ENCODE results near the gene UCP2.

UCP2 gene

GRCh38 chr11:74009675-74010305, 27.1 kb upstream of the UCP2 start:
- no peak for DNase-seq

GRCh38 chr11:74009230-74009547, 26.5 kb upstream of the UCP2 start:
- DNase-seq: no peak

- DNase-seq: no peak
Measured at GRCh38 chr11:74008373-74009229, 26.0 kb upstream of the UCP2 start, which contains the start of gene UCP3. TSS of gene UCP3 (minus strand) at chr11:74009085. CDS start at chr11:74007042, 2,043 bp downstream.

- DNase-seq: no peak
Measured at GRCh38 chr11:74007691-74008372, 25.2 kb upstream of the UCP2 start.

- DNase-seq: no peak
Measured at GRCh38 chr11:74006743-74007304, 24.2 kb upstream of the UCP2 start.

GRCh38 chr11:74005721-74006517, 23.3 kb upstream of the UCP2 start:
- DNase-seq: no peak

- DNase-seq: peak; percentile 76
Measured at GRCh38 chr11:74004759-74005615, 22.3 kb upstream of the UCP2 start.

- no peak for DNase-seq
Measured at GRCh38 chr11:74004046-74004695, 21.5 kb upstream of the UCP2 start.

- DNase-seq: no peak
Measured at GRCh38 chr11:74002832-74003231, 20.2 kb upstream of the UCP2 start.

- DNase-seq: no peak
Measured at GRCh38 chr11:74001822-74002286, 19.2 kb upstream of the UCP2 start.

- DNase-seq: no peak
Measured at GRCh38 chr11:74000307-74001133, 17.9 kb upstream of the UCP2 start.

- DNase-seq: no peak
Measured at GRCh38 chr11:73999581-74000306, 17.1 kb upstream of the UCP2 start.

- DNase-seq: no peak
Measured at GRCh38 chr11:73998846-73999575, 16.4 kb upstream of the UCP2 start.

GRCh38 chr11:73997120-73997770, 14.6 kb upstream of the UCP2 start:
- no peak for DNase-seq

GRCh38 chr11:73996161-73996747, 13.6 kb upstream of the UCP2 start:
- no peak for DNase-seq

GRCh38 chr11:73995731-73996130, 13.1 kb upstream of the UCP2 start:
- no peak for DNase-seq

- no peak for DNase-seq
Measured at GRCh38 chr11:73995247-73995646, 12.6 kb upstream of the UCP2 start.
